Pancreas (tissue), 10 donors: ENCODE data around the gene CCDC116. TPM values are rescaled to one million over a fixed set of nuclear protein-coding genes. Genes with fewer than 3 reads are reported as not detected.
A peak's percentile ranks its signal among the peaks of the same experiment; 100 is the strongest.
"Not testable (repeated sequence)": the region's sequence is repeated elsewhere in the genome, so short reads cannot be mapped to it uniquely, and the experiment has no call there.

Experiments
- ATAC-seq, 4 donors: fragments of 200-7000 bp; cut with Tn5 transposase; one replicate each; pipeline versions ENCODE4 v1.8.0 to v1.9.1; 2020; ENCODE audit warnings: mild to moderate bottlenecking in 4 of 4, moderate library complexity in 4 of 4
- DNase-seq, 6 donors: peaks; one replicate each; pipeline ENCODE4 v3.0.0-alpha.2; 2020
- FAIRE-seq: peaks from 2 replicates; lab custom pipeline; 2012; peaks lifted over from hg19 to GRCh38; lab: Jason Lieb, UNC
- H3K27ac ChIP-seq, 4 donors: fragments of 200-600 bp; sonication (generic); 1 replicate in 3 of 4; 2 replicates in 1 of 4; pipeline versions ENCODE4 v1.5.0 to v1.8.0; 2020
- H3K27me3 ChIP-seq, 4 donors: fragments of 200-600 bp; one replicate each; pipeline ENCODE4 v1.8.0; 2021
- H3K36me3 ChIP-seq, 3 donors: fragments of 200-600 bp; sonication (generic) in 1 of 3; one replicate each; pipeline versions ENCODE4 v1.5.0 to v1.8.0; 2020 to 2021
- H3K4me1 ChIP-seq, 3 donors: fragments of 200-600 bp; one replicate each; pipeline ENCODE4 v1.8.0; 2021
- H3K4me3 ChIP-seq, 4 donors: fragments of 200-600 bp; sonication (generic) in 2 of 4; one replicate each; pipeline versions ENCODE4 v1.5.0 to v1.8.0; 2020 to 2021
- H3K9me3 ChIP-seq, 4 donors: fragments of 200-600 bp; one replicate each; pipeline ENCODE4 v1.8.0; 2021
- WGBS, 2 donors: extraction: QIAGEN DNeasy Blood & Tissue Kit; methylation state at CpG; one replicate each; pipeline ENCODE4 v1.1.7; 2013; 5-methylcytosine and 5-hydroxymethylcytosine counted together
- intact Hi-C, 3 donors: fragments of 100-400 bp; cut with DNase I; formaldehyde crosslinking; loops; one replicate each; pipeline versions ENCODE4 v1.11.1 to v1.14.2; 2022
- polyA plus RNA-seq, 2 donors: library from polyadenylated mRNA; stranded (reverse); fragments of 200-250 nt; gene quantifications; one replicate each; pipeline ENCODE4 v1.2.3, GENCODE V29; 2013
- total RNA-seq, 6 donors: library from RNA; stranded (reverse); fragmentation: NEBNext Ultra II Directional in 4 of 6; extraction: Animal tissue kit (Norgen Biotek cat#: 25700) in 4 of 6; gene quantifications; one replicate each; pipeline versions ENCODE4 v1.2.1 to v1.2.4, GENCODE V29; 2021 to 2023
- TF ChIP-seq, protein P1 (sequence below), 4 donors: fragments of 200-600 bp; sonication (generic) in 3 of 4; IDR thresholded peaks; one replicate each; pipeline versions ENCODE4 v1.5.0 to v1.8.0; 2021; ENCODE audit warnings: antibody characterized with exemption in 4 of 4
- donor health status: healthy with polysubstance abuse.
- donor health status: DM: no; HTN: no; CAD: no; lungs with moderate emphysema.
- donor health status: DM: no; HTN: no; CAD: no.
- donor health status: control.
- donor health status: control.
- donor health status: Bipolar disorder and iron deficiency.
- donor health status: DM: yes; HTN: yes; CAD: no.
- donor health status: DM: no; HTN: no; CAD: no.
- donor health status: DM: no; HTN: no; CAD: no.
- donor health status: DM: yes; HTN: yes; CAD: no.

The CCDC116 gene
- total and polyA plus RNA-seq, 8 donors = 0.12 to 1.3 (median 0.34) TPM; not detected in 1

DNA sequence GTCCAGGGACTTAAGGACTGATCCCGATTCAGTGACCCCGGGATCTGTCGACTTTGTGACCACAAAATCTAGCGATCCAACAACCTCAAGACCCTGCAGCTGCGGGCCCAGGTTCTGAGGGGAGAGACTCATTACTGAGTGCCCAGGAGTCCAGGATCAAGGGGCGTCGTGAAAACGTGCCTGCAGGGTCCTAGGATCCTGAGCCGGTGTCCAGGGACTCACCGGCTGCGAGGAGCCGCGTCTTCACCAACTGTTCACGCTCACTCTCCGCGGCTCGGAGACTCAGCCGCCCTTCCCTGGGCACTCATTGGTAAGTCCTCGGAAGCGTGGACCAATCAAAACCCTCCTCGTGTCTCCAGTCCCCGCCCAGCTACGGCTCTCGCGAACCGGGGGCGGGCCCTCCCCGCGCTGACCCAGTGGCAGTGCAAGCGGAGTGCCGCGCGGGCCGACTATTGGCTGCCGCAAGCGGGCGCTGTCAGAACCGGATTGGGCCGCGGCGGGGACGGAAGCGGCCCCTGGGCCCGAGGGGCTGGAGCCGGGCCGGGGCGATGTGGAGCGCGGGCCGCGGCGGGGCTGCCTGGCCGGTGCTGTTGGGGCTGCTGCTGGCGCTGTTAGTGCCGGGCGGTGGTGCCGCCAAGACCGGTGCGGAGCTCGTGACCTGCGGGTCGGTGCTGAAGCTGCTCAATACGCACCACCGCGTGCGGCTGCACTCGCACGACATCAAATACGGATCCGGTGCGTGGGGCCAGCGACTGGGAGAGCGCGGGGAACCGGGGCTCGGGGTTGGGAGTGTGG is 9.4 kb downstream of the CCDC116 start, which contains the start of gene SDF2L1:
Gene SDF2L1 (plus strand): TSS at position 514 of the 795 bp plus-strand sequence. CDS start 35 bp downstream, at position 549.
- ATAC-seq (peak; percentile 94 to 98 (median 95)), DNase-seq (peak; percentile 98 to 99 (median 98)), FAIRE-seq (peak; percentile 86)
- Histone ChIP-seq H3K27ac (peak within 1 kb of the TSS; percentile 48 to 77 (median 66)), H3K4me1 (peaks cover 0 to 12% (median 5%) of the 10 kb centered on the region in 3 donors), H3K36me3 (no peaks in the 10 kb centered on the region), H3K9me3 (no peaks in the 10 kb centered on the region), H3K27me3 (no peaks in the 10 kb centered on the region), H3K4me3 (peak within 1 kb of the TSS; percentile 58 to 93 (median 78))
- TF ChIP-seq, protein P1, sequence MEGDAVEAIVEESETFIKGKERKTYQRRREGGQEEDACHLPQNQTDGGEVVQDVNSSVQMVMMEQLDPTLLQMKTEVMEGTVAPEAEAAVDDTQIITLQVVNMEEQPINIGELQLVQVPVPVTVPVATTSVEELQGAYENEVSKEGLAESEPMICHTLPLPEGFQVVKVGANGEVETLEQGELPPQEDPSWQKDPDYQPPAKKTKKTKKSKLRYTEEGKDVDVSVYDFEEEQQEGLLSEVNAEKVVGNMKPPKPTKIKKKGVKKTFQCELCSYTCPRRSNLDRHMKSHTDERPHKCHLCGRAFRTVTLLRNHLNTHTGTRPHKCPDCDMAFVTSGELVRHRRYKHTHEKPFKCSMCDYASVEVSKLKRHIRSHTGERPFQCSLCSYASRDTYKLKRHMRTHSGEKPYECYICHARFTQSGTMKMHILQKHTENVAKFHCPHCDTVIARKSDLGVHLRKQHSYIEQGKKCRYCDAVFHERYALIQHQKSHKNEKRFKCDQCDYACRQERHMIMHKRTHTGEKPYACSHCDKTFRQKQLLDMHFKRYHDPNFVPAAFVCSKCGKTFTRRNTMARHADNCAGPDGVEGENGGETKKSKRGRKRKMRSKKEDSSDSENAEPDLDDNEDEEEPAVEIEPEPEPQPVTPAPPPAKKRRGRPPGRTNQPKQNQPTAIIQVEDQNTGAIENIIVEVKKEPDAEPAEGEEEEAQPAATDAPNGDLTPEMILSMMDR (IDR thresholded peaks at IDR 0.05) = peak in 3 of 4 donors; percentile 2 to 8 (median 7)
- intact Hi-C loops = no loop called here
- 0 to 1% methylated on average over 71 to 76 of the region's 76 CpGs for WGBS, 2 donors

DNA sequence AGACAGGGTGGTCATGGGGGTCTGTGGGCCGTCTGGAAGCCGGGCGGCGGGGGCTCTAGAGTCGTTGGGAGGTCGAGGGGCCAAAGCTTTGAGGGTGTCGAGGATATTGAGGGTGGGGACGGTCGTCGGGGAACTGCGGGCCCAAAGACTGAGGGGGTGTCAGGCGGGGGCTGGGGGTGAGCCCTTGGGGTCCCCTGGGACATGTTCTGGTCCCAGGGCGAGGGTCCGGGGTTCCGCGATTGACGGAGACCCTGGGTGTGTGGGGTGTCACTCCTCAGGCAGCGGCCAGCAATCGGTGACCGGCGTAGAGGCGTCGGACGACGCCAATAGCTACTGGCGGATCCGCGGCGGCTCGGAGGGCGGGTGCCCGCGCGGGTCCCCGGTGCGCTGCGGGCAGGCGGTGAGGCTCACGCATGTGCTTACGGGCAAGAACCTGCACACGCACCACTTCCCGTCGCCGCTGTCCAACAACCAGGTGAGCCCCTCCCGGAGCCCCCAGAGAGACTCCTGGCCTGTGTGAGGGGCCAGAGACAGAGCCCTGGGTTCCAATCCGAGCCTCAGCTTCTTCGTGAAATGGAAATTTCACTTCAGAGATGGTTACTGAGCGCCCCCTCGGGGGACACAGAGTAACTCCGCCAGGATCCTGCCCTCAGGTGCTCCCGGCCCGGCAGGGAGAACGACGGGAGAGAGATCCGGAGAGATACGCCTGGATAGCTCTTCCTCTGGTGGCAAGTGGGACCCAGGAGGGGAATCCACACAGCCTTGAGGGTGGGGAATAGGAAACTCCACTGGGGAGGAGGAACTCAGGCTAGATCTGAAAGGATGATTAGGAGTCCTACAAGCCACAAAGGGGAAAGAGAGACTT is 10.3 kb downstream of the CCDC116 start:
- Histone ChIP-seq H3K27me3 (no peaks in the 10 kb centered on the region), H3K9me3 (no peaks in the 10 kb centered on the region), H3K36me3 (no peaks in the 10 kb centered on the region), H3K27ac (peak overlapping the region in 3 of 4 donors; percentile 58 to 77 (median 73)), H3K4me1 (peaks cover 0 to 12% (median 5%) of the 10 kb centered on the region in 3 donors), H3K4me3 (peak overlapping the region; percentile 58 to 93 (median 78))
- peak; percentile 37 to 51 (median 44) for ATAC-seq
- 0 to 1% methylated on average over 55 to 56 of the region's 56 CpGs for WGBS, 2 donors
- intact Hi-C loops = no loop called here
- DNase-seq = peak; percentile 50 to 85 (median 65)
- FAIRE-seq = no peak
- TF ChIP-seq, protein P1 (IDR thresholded peaks at IDR 0.05) = peak in 3 of 4 donors; percentile 17 to 45 (median 26)

DNA sequence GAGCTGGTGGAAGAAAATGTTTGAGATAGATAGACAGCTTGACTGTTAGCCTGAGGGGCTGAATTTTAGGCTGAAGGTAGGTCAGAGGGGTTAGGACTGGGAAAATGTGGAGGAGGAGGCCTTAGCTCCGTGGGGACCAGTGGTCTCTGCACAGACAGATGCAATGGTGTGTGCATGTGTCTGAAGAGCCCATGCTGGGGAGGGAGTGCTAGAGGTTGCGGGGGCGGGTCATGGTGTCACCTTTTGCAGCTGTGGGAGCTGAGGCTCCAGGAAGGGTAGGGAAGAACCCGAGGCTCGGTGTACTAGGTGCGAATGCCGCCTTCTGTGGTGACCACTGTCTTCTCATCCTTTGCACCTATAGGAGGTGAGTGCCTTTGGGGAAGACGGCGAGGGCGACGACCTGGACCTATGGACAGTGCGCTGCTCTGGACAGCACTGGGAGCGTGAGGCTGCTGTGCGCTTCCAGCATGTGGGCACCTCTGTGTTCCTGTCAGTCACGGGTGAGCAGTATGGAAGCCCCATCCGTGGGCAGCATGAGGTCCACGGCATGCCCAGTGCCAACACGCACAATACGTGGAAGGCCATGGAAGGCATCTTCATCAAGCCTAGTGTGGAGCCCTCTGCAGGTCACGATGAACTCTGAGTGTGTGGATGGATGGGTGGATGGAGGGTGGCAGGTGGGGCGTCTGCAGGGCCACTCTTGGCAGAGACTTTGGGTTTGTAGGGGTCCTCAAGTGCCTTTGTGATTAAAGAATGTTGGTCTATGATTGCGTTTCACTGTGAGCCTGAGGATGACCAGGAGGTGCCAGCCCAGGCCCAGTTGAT is 11.2 kb downstream of the CCDC116 start:
- peak overlapping the region in 3 of 4 donors; percentile 58 to 86 (median 71) for H3K4me3 ChIP-seq
- peaks cover 0 to 12% (median 5%) of the 10 kb centered on the region in 3 donors for H3K4me1 ChIP-seq
- intact Hi-C loops = no loop called here
- no peaks in the 10 kb centered on the region for H3K36me3 ChIP-seq
- TF ChIP-seq, protein P1 (IDR thresholded peaks at IDR 0.05) = no peak
- ATAC-seq (no peak), FAIRE-seq (no peak), DNase-seq (peak in 1 of 6 donors; percentile 68)
- 57 to 64% methylated on average over 22 of the region's 22 CpGs for WGBS, 2 donors
- no peaks in the 10 kb centered on the region for H3K9me3 ChIP-seq
- H3K27ac ChIP-seq = no peak overlapping the region
- H3K27me3 ChIP-seq = no peaks in the 10 kb centered on the region

DNA sequence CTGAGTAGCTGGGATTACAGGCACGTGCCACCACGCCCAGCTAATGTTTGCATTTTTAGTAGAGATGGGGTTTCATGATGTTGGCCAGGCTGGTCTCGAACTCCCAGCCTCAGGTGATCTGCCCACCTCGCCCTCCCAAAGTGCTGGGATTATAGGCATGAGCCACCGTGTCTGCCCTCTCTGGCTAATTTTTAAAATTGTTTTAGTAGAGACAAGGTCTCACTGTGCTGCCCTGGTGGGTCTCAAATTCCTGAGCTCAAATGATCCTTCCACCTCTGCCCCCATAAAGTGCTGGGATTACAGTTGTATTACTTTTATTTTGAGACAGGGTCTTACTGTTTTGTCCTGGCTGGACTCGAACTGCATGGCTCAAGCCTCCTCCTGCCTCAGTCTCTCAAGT is 13.0 kb downstream of the CCDC116 start:
- H3K4me3 ChIP-seq, H3K27me3 ChIP-seq, intact Hi-C loops, H3K9me3 ChIP-seq, ATAC-seq, FAIRE-seq, H3K27ac ChIP-seq, DNase-seq, H3K36me3 ChIP-seq: not testable (repeated sequence)
- H3K4me1 ChIP-seq = peaks cover 0 to 12% (median 5%) of the 10 kb centered on the region in 3 donors
- WGBS, 2 donors = 75 to 77% methylated on average over 6 of the region's 6 CpGs
